Astrocyte (in vitro differentiated cells and primary cell): Measurements from ENCODE around the gene PLEKHA8. TPM values are rescaled to one million over a fixed set of nuclear protein-coding genes. Genes with fewer than 3 reads are reported as not detected.

Experiments
- DNase-seq: peaks from one replicate; pipeline ENCODE4 v3.0.0-alpha.2; 2010; ENCODE audit warnings: low read depth
- FAIRE-seq: peaks from 2 replicates; lab custom pipeline; 2011; peaks lifted over from hg19 to GRCh38; lab: Jason Lieb, UNC
- H2AFZ ChIP-seq: 2 replicates; pipeline ENCODE4 v1.6.0; 2012; ENCODE audit warnings: low read depth, low read length, inconsistent platforms
- H3K27ac ChIP-seq: 2 replicates; pipeline ENCODE4 v1.5.1; 2011; ENCODE audit warnings: low read depth, low read length, inconsistent platforms
- H3K27me3 ChIP-seq: 2 replicates; pipeline ENCODE4 v1.6.0; 2011; ENCODE audit warnings: low read length, inconsistent platforms; ENCODE audit not compliant: insufficient read depth
- H3K36me3 ChIP-seq: 2 replicates; pipeline ENCODE4 v1.5.1; 2011; ENCODE audit warnings: low read length, inconsistent platforms; ENCODE audit not compliant: insufficient read depth
- H3K4me1 ChIP-seq: 2 replicates; pipeline ENCODE4 v1.5.1; 2011; ENCODE audit warnings: low read length, inconsistent platforms; ENCODE audit not compliant: insufficient read depth
- H3K4me2 ChIP-seq: 2 replicates; pipeline ENCODE4 v1.6.0; 2012; ENCODE audit warnings: low read length, inconsistent platforms
- H3K4me3 ChIP-seq: 2 replicates; pipeline ENCODE4 v1.5.1; 2011; ENCODE audit warnings: low read depth, mild to moderate bottlenecking, low read length, inconsistent platforms; ENCODE audit not compliant: insufficient read depth
- H3K79me2 ChIP-seq: 2 replicates; pipeline ENCODE4 v1.6.0; 2012; ENCODE audit warnings: mild to moderate bottlenecking, low read length, inconsistent platforms; ENCODE audit not compliant: insufficient read depth
- H3K9ac ChIP-seq: 2 replicates; pipeline ENCODE4 v1.6.0; 2012; ENCODE audit warnings: mild to moderate bottlenecking, low read length, inconsistent platforms
- H3K9me3 ChIP-seq: 2 replicates; pipeline ENCODE4 v1.5.1; 2012; ENCODE audit warnings: low read depth, mild to moderate bottlenecking, low read length, inconsistent platforms; ENCODE audit not compliant: insufficient read depth
- H4K20me1 ChIP-seq: 2 replicates; pipeline ENCODE4 v1.6.0; 2012; ENCODE audit warnings: low read length, inconsistent platforms; ENCODE audit not compliant: insufficient read depth
- H3K27ac Mint-ChIP-seq: one replicate; pipeline ENCODE4 v1.8.0; 2021; ENCODE audit warnings: mild to moderate bottlenecking, mixed read lengths; ENCODE audit not compliant: unreplicated experiment
- H3K27me3 Mint-ChIP-seq: one replicate; pipeline ENCODE4 v1.8.0; 2021; ENCODE audit warnings: low read depth, mixed read lengths; ENCODE audit not compliant: unreplicated experiment
- H3K36me3 Mint-ChIP-seq: one replicate; pipeline ENCODE4 v1.8.0; 2021; ENCODE audit warnings: low read depth, mixed read lengths; ENCODE audit not compliant: unreplicated experiment
- H3K4me1 Mint-ChIP-seq: one replicate; pipeline ENCODE4 v1.8.0; 2021; ENCODE audit warnings: low read depth, mixed read lengths; ENCODE audit not compliant: unreplicated experiment
- H3K4me3 Mint-ChIP-seq: one replicate; pipeline ENCODE4 v1.8.0; 2021; ENCODE audit warnings: mild to moderate bottlenecking, moderate library complexity, mixed read lengths; ENCODE audit not compliant: unreplicated experiment
- H3K9me3 Mint-ChIP-seq: one replicate; pipeline ENCODE4 v1.8.0; 2021; ENCODE audit warnings: mild to moderate bottlenecking, mixed read lengths; ENCODE audit not compliant: unreplicated experiment
- CTCF ChIP-seq: IDR thresholded peaks from 2 replicates; pipeline ENCODE4 v1.5.1; 2011; ENCODE audit warnings: low read depth, mild to moderate bottlenecking, inconsistent platforms, low read length, moderate library complexity; ENCODE audit not compliant: insufficient read depth
- EZH2 ChIP-seq: IDR thresholded peaks from 2 replicates; pipeline ENCODE4 v1.6.1; 2012; ENCODE audit warnings: mild to moderate bottlenecking, low read length, inconsistent platforms; ENCODE audit not compliant: insufficient read depth
- total RNA-seq: library from RNA; stranded (reverse); gene quantifications from 2 replicates; pipeline ENCODE4 v1.2.1, GENCODE V29; 2021

PLEKHA8 gene
- total RNA-seq, 1 donor from 2014 or later = 34.7 TPM

DNA sequence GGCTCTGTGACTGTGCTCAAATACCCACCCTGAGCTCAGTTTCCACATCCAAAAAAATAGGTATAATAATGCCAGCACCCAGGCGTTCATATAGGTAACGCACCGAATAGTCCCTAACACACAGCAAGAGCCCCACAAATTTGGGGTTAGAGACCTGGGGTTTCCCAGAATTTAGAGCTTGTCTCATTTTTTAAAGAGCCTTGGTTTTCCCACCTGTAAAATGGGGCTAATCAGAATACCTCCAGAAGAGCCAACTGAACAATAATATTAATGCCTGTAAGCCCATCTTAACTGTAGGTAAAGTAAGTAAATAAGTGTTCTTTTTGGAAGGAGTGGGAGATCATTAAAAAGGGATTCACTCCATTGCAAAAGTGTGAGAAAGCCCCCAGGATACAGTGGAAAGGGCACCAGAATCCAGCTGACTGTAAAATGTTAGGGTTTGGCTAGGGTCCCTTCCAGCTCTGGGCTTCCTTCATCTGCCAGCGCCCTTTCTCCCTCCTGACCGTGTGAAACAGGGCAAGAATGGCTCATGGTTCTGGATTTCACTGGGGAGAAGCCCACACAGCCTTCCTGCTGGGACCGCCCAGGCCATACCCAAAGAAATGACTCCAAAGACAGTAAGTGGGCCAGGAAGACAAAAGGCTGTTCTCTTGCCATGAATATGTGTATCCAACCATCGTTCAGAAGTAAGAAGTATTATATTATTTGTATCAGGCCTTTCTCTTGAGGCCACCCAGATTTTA is 108.7 kb downstream of the PLEKHA8 start:
- H3K27me3 Mint-ChIP-seq = no peaks in the 10 kb centered on the region
- Histone ChIP-seq H3K79me2 (no peaks in the 10 kb centered on the region), H4K20me1 (no peaks in the 10 kb centered on the region), H3K4me3 (no peak overlapping the region), H3K36me3 (no peaks in the 10 kb centered on the region), H3K27ac (no peak overlapping the region), H3K4me1 (no peaks in the 10 kb centered on the region), H3K4me2 (peak overlapping the region; percentile 94), H3K9ac (no peak overlapping the region), H2AFZ (no peak overlapping the region), H3K9me3 (no peaks in the 10 kb centered on the region), H3K27me3 (no peaks in the 10 kb centered on the region)
- H3K4me1 Mint-ChIP-seq = no peaks in the 10 kb centered on the region
- TF ChIP-seq CTCF (no peak), EZH2 (no peak)
- peaks cover 1% of the 10 kb centered on the region for H3K36me3 Mint-ChIP-seq
- DNase-seq (no peak), FAIRE-seq (no peak)
- no peaks in the 10 kb centered on the region for H3K9me3 Mint-ChIP-seq
- H3K4me3 Mint-ChIP-seq = peak overlapping the region; percentile 92
- H3K27ac Mint-ChIP-seq = no peak overlapping the region

GRCh38 chr7:30139836-30140384 is 111.7 kb downstream of the PLEKHA8 start:
- FAIRE-seq = no peak
- no peak overlapping the region for H2AFZ ChIP-seq
- no peak overlapping the region for H3K27ac ChIP-seq
- Mint-ChIP-seq H3K4me3 (no peak overlapping the region), H3K27ac (no peak overlapping the region), H3K9me3 (no peaks in the 10 kb centered on the region), H3K27me3 (no peaks in the 10 kb centered on the region), H3K4me1 (peaks cover 17% of the 10 kb centered on the region), H3K36me3 (peaks cover 1% of the 10 kb centered on the region)
- H3K4me1 ChIP-seq = peaks cover 9% of the 10 kb centered on the region
- H3K4me2 ChIP-seq = no peak overlapping the region
- no peak overlapping the region for H3K4me3 ChIP-seq
- no peaks in the 10 kb centered on the region for H3K27me3 ChIP-seq
- no peaks in the 10 kb centered on the region for H4K20me1 ChIP-seq
- no peak overlapping the region for H3K9ac ChIP-seq
- H3K36me3 ChIP-seq = no peaks in the 10 kb centered on the region
- no peak for DNase-seq
- no peaks in the 10 kb centered on the region for H3K79me2 ChIP-seq
- H3K9me3 ChIP-seq = no peaks in the 10 kb centered on the region
- TF ChIP-seq CTCF (no peak), EZH2 (no peak)

DNA sequence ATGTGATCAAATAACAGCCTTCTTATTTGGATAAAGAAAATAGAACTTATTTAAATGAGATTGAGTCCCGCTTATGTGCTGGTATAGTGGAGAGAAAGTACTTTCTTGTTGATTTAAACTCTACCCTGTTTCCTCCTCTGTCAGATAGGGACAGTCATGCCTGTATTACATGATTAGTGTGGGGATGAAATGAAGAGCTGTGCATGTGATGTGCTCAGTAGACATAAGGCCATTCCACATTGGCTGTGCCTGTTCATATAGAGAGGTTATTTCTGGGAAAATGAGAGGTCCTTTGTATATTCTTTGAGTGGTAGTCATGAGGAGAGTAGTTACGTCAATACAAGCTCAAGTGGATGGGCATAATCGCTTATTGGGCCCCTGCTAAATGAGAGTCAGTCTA is 112.2 kb downstream of the PLEKHA8 start:
- H3K4me2 ChIP-seq = no peak overlapping the region
- Mint-ChIP-seq H3K36me3 (peaks cover 1% of the 10 kb centered on the region), H3K9me3 (no peaks in the 10 kb centered on the region), H3K4me1 (peaks cover 17% of the 10 kb centered on the region), H3K4me3 (no peak overlapping the region), H3K27me3 (no peaks in the 10 kb centered on the region), H3K27ac (no peak overlapping the region)
- no peak overlapping the region for H3K9ac ChIP-seq
- FAIRE-seq (no peak), DNase-seq (no peak)
- no peaks in the 10 kb centered on the region for H3K27me3 ChIP-seq
- no peaks in the 10 kb centered on the region for H3K36me3 ChIP-seq
- no peak for TF ChIP-seq EZH2
- no peak for TF ChIP-seq CTCF
- H3K79me2 ChIP-seq = no peaks in the 10 kb centered on the region
- H4K20me1 ChIP-seq = no peaks in the 10 kb centered on the region
- H3K9me3 ChIP-seq = no peaks in the 10 kb centered on the region
- H3K27ac ChIP-seq = no peak overlapping the region
- H2AFZ ChIP-seq = no peak overlapping the region
- H3K4me1 ChIP-seq = peaks cover 9% of the 10 kb centered on the region
- no peak overlapping the region for H3K4me3 ChIP-seq
